HG03469 (cell line): ENCODE measurements around the gene CAT.
"Not testable (repeated sequence)": the region's sequence is repeated elsewhere in the genome, so short reads cannot be mapped to it uniquely, and the experiment has no call there.

Source experiments
- ATAC-seq: cut with Tn5 transposase; IDR thresholded peaks from one replicate; pipeline ENCODE4 v1.9.1; 2021; ENCODE audit warnings: mild to moderate bottlenecking, moderate library complexity, moderate number of reproducible peaks; ENCODE audit not compliant: unreplicated experiment

Gene CAT

GRCh38 chr11:34424826-34425225 lies 13.9 kb upstream of the CAT start:
- ATAC-seq = not testable (repeated sequence)

DNA sequence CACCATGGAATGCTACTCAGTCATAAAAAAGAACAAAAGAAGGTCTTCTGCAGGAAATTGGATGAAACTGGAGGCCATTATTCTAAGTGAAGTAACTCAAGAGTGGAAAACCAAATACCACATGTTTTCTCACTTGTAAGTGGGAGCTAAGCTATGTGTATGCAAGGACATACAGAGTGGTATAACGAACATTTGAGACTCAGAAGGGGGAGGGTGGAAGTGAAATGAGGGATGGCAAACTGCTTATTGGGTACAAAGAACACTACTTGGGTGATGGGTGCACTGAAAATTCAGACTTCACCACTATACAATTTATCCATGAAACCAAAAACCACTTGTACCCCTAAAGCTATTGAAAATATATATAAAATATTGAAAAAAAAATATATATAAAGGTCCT lies 13.4 kb upstream of the CAT start:
- no peak for ATAC-seq

DNA sequence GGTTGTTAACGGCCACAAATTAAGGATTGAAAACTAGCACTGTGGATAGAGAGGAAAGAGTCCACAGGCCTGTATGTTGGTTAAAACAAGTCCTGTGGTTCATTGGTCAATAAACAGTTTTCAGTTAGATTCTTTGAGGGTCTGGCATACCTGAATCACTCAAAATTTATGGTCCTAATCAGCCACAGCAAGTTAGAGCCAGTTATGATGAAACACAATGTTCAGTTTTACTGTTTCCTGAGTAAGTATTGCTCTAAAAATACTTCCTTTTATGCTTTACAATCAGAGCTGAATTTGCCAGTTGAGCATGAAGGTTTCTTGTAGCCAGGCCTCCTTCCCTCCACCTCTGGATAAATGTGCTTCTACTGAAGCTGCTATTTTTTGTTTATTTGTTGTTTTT lies 12.9 kb upstream of the CAT start:
- ATAC-seq = no peak

GRCh38 chr11:34426766-34427185 lies 12.0 kb upstream of the CAT start:
- no peak for ATAC-seq

- no peak for ATAC-seq
These were observed 11.4 kb upstream of the CAT start for GRCh38 chr11:34427186-34427805.

GRCh38 chr11:34431979-34432378 lies 6.8 kb upstream of the CAT start:
- no peak for ATAC-seq

DNA sequence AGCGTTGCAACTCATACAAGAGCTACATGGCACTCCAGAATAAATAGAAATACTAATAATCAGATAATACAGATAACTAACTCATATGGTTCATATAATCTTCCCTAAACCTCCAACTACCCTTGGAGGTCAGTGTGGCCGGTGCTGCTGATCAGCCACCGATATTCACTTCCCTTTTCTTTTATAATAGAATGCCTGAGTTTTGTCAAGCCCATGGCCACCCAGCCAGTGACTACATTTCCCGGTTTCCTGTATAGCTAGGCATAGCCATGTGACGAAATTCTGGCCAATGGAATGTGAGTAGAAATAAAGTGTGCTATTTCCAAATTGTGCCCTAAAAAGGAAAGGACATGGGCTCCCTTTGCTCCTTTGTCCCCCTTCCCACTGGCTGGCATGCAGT lies 5.9 kb upstream of the CAT start:
- ATAC-seq = no peak

- ATAC-seq = no peak
These were observed 4.8 kb upstream of the CAT start for GRCh38 chr11:34433899-34434298.

DNA sequence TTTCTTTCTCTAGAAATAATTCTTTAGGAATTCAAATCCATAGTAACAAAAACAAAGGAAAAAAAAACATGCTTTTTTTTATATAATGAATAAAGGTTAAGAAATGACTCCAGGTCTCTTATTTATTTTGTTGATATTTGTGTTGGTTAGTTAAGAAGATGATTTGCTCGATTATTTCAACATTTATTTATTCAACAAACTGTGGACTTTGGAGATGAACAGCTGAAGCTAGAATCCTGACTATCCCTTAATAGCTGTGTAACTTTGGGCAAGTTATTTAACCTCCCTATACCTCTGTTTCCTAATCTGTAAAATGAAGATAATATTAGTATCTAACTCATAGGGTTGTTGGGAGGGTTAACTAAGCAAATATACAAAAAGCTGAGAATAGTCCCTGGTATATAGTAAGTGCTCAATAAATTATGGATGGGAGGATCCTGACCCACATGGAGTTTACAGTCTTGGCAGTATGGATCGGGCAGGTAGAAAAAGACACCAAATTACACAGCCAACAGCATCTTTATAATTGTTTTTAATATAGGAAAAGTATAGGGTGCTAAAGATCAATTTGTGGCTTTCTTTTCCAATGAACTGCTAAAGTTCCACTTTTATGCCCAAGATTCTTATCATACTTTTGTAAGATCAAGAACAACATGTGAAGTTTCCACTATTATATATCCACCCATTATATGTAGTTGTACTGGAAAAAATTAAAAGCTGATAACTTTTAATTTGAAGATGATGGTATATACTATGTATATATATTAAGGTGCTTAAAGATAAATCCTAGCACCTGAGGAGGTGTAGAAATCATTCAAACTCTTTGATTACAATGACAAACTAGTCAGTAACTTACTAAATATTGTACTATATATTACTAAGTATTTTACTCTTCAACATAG lies 1.3 kb upstream of the CAT start:
- ATAC-seq = no peak

DNA sequence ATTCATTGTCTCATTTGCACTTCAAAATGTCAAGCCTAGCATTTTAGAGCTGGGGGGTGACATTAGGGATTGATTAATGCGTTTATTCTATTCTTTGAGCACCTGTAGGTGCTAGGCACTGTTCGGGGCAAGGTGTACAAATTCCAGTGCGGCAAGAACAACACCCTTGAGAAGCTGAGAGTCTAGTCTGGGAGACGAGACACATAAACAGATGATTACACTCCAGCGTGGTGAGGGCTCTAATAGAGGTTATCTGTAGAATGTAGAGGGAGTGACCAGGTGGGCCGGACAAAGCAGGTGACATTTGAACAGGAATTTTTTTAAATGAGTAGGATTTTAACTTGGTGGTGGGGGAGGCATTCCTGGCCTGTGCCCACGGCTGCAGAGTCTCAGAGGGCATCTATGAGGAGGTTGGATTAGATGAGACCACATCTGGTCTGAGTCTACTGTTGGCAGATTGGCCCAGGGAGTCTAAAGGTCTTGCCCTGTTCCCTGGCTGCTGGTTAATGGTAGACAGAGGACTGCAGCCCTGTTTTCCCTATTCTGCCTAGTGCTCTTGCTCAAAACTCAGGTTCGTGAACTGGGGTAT lies 970 bp downstream of the CAT start:
- ATAC-seq = no peak

GRCh38 chr11:34441814-34442213 lies 3.1 kb downstream of the CAT start:
- no peak for ATAC-seq

GRCh38 chr11:34443136-34443535 lies 4.4 kb downstream of the CAT start:
- ATAC-seq = no peak

- no peak for ATAC-seq
These were observed 5.7 kb downstream of the CAT start for GRCh38 chr11:34444428-34444827.

- no peak for ATAC-seq
These were observed 7.2 kb downstream of the CAT start for GRCh38 chr11:34445956-34446355.

GRCh38 chr11:34446386-34446785 lies 7.7 kb downstream of the CAT start:
- no peak for ATAC-seq

DNA sequence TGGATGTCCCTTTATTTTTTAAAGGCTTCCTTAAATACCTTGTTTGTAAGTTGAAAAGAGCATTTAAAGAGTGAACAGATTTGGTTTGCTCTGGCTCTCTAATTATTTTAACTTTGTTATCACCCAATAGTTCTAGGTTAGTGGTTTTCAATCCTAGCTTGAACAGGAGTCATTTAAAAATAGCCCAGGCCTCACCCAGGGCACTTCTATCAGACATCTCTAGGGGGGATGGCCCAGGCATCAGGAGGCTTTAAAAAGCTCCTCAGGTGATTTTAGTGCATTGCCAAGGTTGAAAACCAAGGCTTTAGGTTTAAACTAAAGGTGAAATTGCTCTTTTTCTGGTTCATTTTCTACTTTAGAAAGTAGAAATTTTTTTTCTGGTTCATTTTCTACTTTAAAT lies 8.3 kb downstream of the CAT start:
- ATAC-seq = no peak

- no peak for ATAC-seq
These were observed 9.7 kb downstream of the CAT start for GRCh38 chr11:34448223-34448994.

GRCh38 chr11:34449013-34449412 lies 10.3 kb downstream of the CAT start:
- no peak for ATAC-seq

DNA sequence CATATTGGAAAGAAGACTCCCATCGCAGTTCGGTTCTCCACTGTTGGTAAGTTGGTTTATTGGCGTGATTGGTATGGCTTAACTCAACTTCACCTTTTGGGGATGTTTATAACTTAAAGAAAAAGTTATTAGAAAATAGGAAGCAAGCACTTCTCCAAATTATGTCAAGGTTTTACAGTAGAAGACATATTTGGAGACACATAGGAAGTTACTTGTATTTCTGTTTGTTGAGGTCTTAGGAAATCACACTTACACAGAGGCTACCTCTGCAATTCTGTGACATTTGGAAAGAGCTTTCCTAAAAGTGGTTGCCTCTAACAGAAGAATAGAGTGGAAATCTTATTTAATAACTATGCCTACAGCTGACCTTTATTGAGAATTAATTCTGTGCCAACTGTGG lies 12.3 kb downstream of the CAT start:
- ATAC-seq = no peak

DNA sequence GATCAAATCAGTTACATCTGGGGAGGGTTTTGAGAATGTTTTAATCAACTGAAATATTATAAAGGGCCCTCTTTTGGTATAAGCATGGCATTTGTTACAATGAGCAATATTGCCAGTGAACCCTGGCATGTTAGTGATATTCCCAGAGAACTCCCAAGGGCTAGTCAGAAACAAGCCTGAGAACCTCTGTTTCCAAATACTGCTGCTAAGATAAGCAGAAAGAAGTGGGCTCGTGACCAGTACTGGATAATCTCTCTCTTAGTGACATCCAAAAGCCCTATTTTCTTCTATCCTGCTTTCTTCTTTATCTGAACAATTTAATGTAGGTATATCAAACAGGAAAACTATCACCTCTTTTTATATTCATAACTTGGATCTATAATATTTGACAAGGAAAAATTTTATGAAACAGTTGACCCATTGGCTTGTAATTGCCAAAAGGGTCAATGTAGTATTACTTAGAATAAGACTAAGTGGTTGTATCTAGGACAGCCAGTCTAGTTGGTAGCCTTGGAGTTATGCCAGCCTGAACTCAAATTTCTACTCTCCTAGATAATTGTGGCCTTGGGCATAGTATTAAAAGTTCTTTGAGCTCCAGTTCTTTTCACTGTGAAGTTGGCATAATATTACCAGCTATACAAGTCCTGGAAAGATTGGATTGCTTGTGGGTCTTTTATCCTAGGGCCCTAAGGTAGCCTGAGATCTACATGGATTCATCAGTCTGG lies 15.7 kb downstream of the CAT start:
- ATAC-seq = no peak

DNA sequence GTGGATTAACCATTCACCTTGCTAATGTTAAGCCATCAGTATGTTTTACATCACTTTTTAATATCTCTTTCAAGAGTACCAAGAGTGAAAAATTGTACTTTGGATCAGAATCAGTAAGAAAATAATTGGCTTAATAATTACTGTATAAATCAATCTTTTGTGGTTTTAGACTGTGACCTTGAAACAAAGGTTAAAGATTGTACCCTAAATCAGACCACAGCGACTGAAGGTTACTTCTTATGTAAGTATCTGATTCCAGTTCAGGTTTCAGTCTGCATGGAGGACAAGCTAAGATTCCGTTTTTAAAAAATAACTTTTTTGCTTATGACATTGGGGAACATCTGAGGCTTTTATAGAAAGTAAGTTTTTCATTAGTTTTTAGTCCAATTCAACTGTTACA lies 18.9 kb downstream of the CAT start:
- ATAC-seq = no peak
